Mucosa of gallbladder (tissue), 1 donor: ENCODE results near the gene CALHM6. TPM values are rescaled to one million over a fixed set of nuclear protein-coding genes. Genes with fewer than 3 reads are reported as not detected.
"Not testable (repeated sequence)": the region's sequence is repeated elsewhere in the genome, so short reads cannot be mapped to it uniquely, and the experiment has no call there.

ENCODE experiments used
- DNase-seq: peaks from one replicate; pipeline ENCODE4 v3.0.0-alpha.2; 2020; ENCODE audit warnings: low spot score
- total RNA-seq: library from RNA; stranded (reverse); gene quantifications from one replicate; pipeline ENCODE4 v1.2.1, GENCODE V29; 2021
- donor health status: DM: no; HTN: no; CAD: no.

CALHM6 gene
- total RNA-seq, 1 donor from 2014 or later, result 4.8 TPM

DNA sequence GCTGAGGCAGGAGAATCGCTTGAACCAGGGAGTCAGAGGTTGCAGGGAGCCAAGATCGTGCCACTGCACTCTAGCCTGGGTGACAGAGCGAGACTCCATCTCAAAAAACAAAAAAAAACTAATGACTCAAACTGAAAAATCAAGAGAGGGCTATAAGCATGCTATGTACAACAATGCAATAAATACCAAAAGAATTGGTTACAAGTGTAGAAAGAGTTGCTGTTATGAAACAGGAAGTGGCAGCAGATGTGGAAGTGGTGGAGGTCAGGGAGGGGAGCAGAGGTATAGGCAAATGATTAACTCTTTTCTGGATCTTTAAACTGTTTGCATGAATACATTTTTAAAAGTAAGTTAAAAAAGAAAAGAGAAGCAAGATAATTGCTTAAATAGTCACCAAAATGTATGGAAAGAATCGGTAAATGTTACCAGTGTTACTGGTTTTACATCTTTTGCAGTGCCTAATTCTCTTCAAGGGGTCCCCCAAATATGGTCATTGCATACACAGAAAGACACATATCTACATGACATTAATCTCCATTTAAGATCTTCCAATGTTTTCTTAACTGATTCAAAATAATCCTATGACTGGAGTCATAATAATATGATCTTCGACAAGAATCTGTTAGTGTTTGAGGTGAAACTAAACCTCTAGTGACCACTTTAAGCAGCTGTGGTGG lies 15.0 kb downstream of the CALHM6 start:
- no peak for DNase-seq

DNA sequence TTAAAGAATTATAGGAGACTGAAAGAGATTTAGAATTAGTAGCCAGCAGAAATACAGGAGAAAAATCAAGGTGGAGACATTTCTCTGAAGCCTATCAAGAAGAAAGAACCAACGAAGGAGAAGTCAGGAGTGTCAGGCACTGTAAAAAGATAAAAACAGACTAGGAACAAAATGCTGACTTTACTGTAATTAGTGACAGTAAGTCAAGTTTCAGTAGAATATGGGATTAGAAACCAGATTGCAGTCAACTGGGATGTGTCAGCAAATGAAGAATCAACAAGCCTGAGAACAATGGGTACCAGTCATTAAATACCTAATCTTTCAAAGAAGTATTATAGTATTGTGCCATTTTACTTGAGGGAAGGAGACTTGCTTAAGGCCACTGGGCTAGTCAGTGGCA lies 21.6 kb downstream of the CALHM6 start:
- no peak for DNase-seq

DNA sequence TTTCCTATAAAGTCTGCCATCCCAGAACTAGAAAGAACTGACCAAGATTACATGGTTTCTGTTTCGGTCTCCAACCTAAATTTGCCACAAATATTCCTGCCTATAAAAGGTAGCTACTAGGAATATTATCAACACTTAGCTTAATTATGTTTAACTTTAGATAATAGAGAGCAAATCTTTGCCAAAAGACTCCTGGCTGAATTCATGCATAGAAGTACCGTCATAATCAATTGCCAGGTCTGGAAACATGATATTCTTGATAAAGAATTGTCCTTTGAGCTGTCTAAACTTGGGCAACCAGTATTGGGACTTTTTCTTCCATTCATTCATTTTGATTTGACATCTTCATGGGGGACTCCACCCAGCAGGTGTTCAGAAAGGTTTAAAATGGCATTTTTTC lies 22.4 kb downstream of the CALHM6 start:
- no peak for DNase-seq

DNA sequence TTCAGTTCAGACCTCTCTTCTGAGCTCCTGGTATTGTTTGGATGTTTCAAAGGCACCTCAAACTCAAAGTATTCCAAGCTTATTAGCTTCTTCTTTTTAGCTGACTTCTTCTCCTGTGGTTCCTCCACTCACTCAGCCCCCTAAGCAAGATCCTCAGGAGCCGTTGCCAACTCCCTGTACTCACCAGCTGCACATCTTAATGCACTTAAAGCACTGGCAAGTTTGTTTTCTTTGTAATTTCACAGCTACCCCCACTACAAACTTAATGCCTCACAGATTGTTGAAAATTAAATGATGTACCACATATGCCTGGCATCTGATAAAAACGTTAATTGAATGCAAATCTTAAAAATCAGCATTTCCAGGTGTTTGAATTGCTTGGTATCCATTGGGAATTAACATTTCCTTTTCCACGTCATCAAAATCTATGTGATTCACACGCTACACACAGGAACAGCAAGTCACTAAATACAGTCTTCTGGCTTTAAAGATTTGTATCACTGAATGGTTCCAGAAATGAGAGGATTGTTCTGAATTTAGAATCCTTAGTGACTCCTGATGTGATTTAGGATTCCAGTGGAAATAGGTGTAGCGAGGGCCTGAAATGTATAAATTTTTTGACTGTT lies 24.5 kb downstream of the CALHM6 start:
- DNase-seq, result no peak

DNA sequence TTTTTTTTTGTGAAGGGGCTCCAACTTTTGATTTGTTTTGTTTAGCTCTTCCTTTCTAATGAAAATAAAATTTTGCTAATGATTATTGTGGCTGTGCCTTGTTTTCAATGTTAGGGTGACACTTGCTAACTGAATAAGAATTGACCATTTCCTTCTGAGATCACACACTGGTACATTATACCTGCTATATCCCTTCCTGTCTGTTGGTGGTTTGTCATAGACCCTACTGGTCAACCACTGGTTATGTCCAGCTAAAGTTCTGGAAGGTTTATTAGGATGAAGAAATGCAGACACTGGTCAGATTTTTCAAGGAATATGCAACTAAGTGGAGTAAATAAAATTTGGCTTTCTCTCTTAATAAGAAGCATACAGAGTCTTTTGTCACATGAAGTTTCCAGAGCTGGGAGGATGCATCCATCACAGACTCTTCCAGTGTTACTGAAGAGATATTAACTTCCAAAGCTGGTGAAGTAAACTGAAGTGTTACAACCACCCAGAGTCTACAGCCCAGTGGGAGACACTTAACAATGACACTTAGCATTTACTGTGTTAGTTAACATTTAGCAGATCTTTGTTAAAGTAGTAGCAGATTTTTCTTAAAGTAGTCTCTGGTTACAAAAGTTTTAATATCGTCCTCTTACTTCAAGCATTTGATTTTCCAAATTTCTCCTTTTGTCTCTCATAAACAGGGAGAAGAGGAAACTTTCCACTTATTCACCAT lies 30.6 kb downstream of the CALHM6 start:
- no peak for DNase-seq

DNA sequence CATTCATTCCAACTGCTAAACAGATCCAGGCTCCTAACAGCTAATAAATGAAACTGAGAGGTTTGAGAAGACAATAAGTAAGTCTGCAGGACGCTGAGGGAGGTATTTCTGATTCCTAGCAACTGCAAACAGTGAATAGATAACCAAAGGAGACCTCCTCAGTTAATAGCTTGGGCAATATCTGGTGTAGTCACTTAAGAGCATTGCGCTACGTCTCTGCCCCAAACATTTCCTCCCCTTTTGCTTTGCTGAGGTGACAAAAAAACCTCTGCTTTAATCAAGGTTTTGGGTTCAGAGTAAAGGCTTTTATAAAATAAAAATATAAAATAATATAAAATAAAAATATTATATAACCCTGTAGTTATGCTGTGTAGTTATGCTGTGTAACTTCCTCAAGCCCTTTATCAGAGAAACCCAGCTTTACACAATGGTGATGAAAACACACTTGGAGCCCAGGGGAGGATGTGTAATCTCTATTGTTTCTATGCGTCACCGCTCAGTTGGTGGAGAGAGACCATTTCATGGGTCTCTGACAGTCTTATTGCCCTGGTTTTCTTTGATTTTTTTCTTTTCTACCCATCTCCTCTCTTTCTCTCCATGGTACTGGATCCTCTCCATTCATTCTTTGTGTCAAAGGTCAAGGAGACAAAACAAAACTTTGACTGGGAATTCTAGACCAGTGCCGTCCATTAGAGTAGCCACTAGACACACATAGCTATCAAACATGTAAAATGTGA lies 31.3 kb downstream of the CALHM6 start:
- no peak for DNase-seq

DNA sequence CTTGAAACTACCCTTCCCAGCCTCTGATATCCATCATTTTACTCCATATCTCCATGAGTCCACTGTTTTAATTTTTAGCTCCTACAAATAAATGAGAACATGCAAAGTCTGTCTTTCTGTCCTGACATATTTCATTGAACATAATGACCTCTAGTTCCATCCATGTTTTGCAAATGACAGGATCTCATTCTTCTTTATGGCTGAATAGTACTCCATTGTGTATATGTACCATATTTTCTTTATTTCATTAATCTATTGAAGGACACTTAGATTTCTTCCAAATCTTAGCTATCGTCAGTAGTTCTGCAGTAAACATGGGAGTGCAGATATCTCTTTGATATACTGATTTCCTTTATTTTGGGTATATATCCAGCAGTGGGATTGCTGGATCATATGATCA lies 34.0 kb downstream of the CALHM6 start:
- DNase-seq, result not testable (repeated sequence)

DNA sequence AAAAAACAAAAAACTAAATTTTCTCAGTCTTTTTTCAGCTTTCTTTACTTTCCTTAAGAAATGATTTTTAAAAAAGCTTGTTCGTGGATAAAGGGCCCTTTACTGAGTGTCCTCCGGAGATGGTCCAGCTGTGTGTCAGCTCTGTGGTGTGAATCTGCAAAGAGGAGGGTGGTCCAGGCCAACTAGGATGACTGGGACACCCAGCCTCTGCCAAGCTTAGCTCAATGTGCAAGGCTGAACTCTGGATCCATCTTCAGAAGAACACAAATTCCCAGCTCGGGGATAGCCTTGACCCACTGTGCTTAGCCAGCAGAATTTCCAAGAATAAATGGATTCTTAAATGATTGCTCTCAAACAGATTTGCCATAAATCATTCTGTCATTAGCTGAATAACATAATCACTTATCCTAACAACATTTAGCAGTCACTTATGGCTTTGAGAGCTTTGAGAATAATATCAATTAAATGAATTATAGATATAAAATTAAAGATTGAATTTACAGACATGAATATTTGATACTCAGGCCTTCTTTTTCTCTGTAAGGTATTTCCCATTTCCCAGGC lies 36.0 kb downstream of the CALHM6 start:
- DNase-seq, result no peak

DNA sequence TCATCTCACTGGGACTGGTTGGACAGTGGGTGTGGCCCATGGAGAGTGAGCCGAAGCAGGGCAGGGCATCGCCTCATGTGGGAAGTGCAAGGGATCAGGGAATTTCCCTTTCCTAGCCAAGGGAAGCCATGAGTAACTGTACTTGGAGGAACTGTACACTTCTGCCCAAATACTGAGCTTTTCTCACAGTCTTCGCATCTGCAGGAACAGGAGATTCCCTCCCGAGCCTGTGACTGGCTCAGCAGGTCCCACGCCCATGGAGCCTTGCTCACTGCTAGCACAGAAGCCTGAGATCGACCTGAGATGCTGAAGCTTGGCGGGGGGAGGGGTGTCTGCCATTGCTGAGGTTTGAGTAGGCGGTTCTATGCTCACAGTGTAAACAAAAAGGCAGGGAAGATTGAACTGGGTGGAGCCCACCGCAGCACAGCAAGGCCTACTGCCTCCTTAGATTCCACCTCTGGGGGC lies 39.8 kb downstream of the CALHM6 start:
- peak; percentile 38 for DNase-seq

DNA sequence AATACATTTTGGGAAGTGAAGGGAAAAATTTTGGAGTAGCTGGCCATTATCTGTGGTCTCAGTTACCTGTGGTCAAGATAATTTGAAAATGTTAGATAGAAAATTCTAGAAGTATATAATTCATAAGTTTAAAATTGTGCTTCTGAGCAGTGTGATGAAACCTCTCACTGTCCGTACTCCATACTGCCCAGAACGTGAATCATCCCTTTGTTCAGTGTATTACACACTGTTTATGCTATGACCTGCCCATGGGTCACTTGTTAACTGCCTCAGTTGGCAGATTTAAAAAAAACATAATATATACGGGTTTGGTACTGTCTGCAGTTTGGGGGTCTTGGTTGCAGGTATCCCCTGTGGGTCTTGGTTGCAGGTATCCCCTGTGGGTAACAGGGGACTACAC lies 46.1 kb downstream of the CALHM6 start:
- DNase-seq, result no peak

DNA sequence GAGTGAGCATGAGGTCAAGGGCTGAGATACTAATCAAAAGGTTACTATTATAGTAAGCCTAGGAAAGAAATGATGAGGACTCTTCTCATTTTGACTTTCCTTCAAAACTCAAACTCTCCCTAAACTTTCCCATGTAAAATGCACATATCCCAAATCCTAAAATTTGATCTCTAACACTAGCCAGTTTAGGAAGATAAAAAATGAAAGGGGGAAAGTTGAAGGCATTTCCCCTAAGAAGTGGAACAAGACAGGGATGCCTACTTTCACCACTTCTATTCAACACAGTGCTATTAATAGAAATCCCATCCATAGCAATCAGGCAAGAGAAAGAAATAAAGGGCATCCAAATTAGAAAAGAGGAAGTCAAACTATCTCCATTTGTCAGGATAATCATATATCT lies 47.4 kb downstream of the CALHM6 start:
- no peak for DNase-seq

DNA sequence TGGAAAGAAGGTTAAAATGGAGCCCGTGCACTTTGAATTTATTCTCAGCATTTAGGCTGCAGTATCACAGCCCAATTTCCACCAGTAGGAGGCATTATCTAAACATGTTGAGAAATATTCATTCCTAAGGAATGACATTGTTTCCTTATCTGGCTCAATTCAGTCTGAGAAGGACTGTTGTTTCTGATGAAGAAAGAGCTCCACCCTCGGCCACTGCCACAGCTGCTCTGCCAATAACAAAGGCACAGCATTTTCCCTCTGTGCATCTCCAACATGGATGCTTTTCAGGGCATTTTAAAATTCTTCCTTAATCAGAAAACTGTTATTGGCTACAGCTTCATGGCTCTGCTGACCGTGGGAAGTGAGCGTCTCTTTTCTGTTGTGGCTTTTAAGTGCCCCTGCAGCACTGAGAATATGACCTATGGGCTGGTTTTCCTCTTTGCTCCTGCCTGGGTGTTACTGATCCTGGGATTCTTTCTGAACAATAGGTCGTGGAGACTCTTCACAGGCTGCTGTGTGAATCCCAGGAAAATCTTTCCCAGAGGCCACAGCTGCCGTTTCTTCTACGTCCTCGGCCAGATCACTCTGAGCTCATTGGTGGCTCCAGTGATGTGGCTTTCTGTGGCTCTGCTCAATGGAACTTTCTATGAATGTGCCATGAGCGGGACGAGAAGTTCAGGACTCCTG lies 50.4 kb downstream of the CALHM6 start, which contains the start of gene CALHM5:
CALHM5 (plus strand) TSS at position 216 of the 687 bp plus-strand sequence; CDS start at position 274, 58 bp downstream.
- peak; percentile 18 for DNase-seq

DNA sequence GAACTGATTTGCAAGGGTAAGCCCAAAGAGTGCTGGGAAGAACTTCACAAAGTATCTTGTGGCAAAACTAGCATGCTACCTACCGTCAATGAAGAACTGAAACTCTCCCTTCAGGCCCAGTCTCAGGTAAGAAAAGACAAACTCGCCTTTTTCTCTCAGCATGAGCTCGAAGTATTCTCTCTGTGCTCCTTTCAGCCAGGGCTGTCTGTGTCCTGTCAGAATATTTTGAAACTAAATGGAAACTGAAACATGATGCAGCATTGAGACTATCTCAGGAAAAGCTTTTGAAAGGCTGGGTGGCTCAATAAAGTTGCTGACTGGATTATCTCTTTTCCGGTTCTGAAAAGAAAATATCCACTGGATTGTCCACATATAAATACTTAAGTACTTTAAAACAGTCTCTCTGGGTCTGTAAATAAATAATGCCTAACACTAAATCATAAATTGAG lies 51.0 kb downstream of the CALHM6 start:
- no peak for DNase-seq

DNA sequence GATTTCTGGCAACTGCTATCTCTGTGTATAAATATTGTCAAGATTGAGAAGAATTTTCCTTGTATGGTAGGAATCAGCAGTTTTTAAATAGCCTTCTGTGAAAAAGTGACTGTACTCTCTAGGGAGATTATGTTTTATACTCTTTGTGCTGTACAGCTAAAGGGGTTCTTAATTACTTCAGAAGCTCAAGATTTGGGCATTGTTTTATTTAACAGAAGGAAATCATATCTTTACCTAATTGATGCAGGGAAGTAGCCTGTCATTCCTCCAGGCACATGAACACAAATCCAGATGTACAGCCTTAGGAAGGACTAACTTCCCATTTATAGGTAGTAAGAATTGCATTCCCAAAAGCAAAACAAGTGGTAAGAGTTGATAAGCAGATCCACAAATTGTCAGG lies 51.6 kb downstream of the CALHM6 start:
- DNase-seq, result no peak

Other genes starting within 250 kb of the CALHM6 start
- 29.5 TPM for gene TSPYL4, start 207.3 kb upstream of the CALHM6 start, total RNA-seq
- 134 TPM for gene TSPYL1, start 181.4 kb upstream of the CALHM6 start, total RNA-seq
- 24.9 TPM for gene DSE, start 90.4 kb upstream of the CALHM6 start, total RNA-seq
- gene CALHM5, start 50.3 kb downstream of the CALHM6 start, total RNA-seq, result 1.8 TPM
- not detected for gene TRAPPC3L, start 84.3 kb downstream of the CALHM6 start, total RNA-seq
- not detected for gene CALHM4, start 92.4 kb downstream of the CALHM6 start, total RNA-seq
- 35.1 TPM for gene RWDD1, start 110.1 kb downstream of the CALHM6 start, total RNA-seq
- gene RSPH4A, start 155.1 kb downstream of the CALHM6 start, total RNA-seq, result 0.49 TPM
- 9.6 TPM for gene ZUP1, start 207.4 kb downstream of the CALHM6 start, total RNA-seq
- 11.9 TPM for gene KPNA5, start 219.8 kb downstream of the CALHM6 start, total RNA-seq